ENCODE measurements around the gene TTC3. TPM values are rescaled to one million over a fixed set of nuclear protein-coding genes. Genes with fewer than 3 reads are reported as not detected.

The TTC3 gene
- total and polyA plus RNA-seq, 7 donors = 6.5 to 50.3 (median 25.7) TPM

DNA sequence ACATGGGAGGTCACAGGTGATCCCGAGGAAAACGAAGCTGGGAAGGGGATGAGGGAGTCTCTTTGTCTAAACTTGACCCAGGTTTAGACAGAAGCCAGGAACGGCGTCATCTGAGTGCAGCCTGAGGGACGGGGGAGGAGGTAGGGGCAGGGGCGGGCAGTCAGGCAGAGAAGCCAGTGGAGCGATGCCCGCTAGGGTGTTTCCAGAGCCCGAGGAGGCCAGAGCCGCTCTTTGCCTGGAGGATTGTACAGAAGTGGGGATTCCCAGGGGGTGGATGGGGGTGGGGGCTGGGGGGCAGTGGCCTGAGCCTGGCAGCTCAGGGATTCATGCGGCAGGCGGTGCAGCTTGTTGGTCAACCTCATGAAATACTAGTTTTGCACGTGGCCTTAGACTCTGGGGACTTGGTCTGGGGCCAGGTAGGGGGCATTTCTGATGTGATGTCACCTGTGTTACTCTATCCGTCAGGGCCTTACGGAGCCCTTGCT, 135.7 kb downstream of the TTC3 start:
- Histone ChIP-seq H3K4me3 (peak overlapping the region; percentile 58), H3K36me3 (ENCODE audit: insufficient read depth in 1 of 2, low read depth in 1 of 2) (no peaks in the 10 kb centered on the region), H3K4me1 (peaks cover 13% of the 10 kb centered on the region), H3K27me3 (ENCODE audit: insufficient read depth in 3 of 3, low read length in 2 of 3) (no peaks in the 10 kb centered on the region), H3K27ac (peak overlapping the region; percentile 94), H3K9me3 (no peaks in the 10 kb centered on the region)
- TF ChIP-seq, protein P1, sequence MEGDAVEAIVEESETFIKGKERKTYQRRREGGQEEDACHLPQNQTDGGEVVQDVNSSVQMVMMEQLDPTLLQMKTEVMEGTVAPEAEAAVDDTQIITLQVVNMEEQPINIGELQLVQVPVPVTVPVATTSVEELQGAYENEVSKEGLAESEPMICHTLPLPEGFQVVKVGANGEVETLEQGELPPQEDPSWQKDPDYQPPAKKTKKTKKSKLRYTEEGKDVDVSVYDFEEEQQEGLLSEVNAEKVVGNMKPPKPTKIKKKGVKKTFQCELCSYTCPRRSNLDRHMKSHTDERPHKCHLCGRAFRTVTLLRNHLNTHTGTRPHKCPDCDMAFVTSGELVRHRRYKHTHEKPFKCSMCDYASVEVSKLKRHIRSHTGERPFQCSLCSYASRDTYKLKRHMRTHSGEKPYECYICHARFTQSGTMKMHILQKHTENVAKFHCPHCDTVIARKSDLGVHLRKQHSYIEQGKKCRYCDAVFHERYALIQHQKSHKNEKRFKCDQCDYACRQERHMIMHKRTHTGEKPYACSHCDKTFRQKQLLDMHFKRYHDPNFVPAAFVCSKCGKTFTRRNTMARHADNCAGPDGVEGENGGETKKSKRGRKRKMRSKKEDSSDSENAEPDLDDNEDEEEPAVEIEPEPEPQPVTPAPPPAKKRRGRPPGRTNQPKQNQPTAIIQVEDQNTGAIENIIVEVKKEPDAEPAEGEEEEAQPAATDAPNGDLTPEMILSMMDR (IDR thresholded peaks at IDR 0.05) = no peak
- no peak for DNase-seq
- 25 to 51% (median 32%) methylated on average over 15 of the region's 15 CpGs for WGBS, 3 donors
- peak in 3 of 4 donors; percentile 1 to 31 (median 20) for ATAC-seq
- intact Hi-C loops (cut with DNase I) = loop anchor here in 1 of 2 donors (5.0 kb wide), 1 partner anchor 36 kb away; no protein-coding TSS in a partner anchor

- Histone ChIP-seq H3K9me3 (no peaks in the 10 kb centered on the region), H3K4me1 (peaks cover 13% of the 10 kb centered on the region), H3K27ac (no peak overlapping the region), H3K36me3 (ENCODE audit: insufficient read depth in 1 of 2, low read depth in 1 of 2) (no peaks in the 10 kb centered on the region), H3K27me3 (ENCODE audit: insufficient read depth in 3 of 3, low read length in 2 of 3) (no peaks in the 10 kb centered on the region), H3K4me3 (no peak overlapping the region)
- TF ChIP-seq, protein P1 (IDR thresholded peaks at IDR 0.05) = no peak
- ATAC-seq (no peak), DNase-seq (no peak)
- 75 to 88% (median 82%) methylated on average over 7 of the region's 7 CpGs for WGBS, 3 donors
- intact Hi-C loops (cut with DNase I) = no loop called here
These were observed 137.1 kb downstream of the TTC3 start for GRCh38 chr21:37210130-37210529.

- Histone ChIP-seq H3K4me1 (peaks cover 11% of the 10 kb centered on the region), H3K27me3 (ENCODE audit: insufficient read depth in 3 of 3, low read length in 2 of 3) (no peaks in the 10 kb centered on the region), H3K4me3 (no peak overlapping the region), H3K36me3 (ENCODE audit: insufficient read depth in 1 of 2, low read depth in 1 of 2) (no peaks in the 10 kb centered on the region), H3K9me3 (no peaks in the 10 kb centered on the region), H3K27ac (no peak overlapping the region)
- no peak for DNase-seq
- ATAC-seq = no peak
- TF ChIP-seq, protein P1 (IDR thresholded peaks at IDR 0.05) = no peak
- WGBS, 3 donors = 97 to 100% (median 100%) methylated on average over 1 of the region's 1 CpG
- intact Hi-C loops (cut with DNase I) = no loop called here
These were observed 137.7 kb downstream of the TTC3 start for GRCh38 chr21:37210799-37211198.

DNA sequence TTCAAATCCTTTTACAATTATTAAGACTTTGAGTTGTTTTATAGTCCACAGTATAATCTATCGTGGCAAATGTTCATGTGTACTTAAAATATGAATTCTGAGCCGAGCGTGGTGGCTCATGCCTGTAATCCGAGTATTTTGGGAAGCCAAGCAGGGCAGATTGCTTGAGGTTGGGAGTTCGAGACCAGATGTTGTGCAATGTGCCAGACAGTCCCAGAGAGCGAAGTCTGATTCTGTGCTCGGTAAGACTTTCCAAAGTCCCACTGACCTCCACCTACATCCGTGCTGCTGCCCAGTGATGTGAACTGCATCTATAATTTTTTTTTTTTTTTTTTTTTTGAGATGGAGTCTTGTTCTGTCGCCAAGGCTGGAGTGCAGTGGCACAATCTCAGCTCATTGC, 141.9 kb downstream of the TTC3 start:
- DNase-seq (no peak), ATAC-seq (peak in 1 of 4 donors; percentile 20)
- peaks cover 3% of the 10 kb centered on the region for H3K4me1 ChIP-seq
- no peak overlapping the region for H3K4me3 ChIP-seq
- 67 to 82% (median 71%) methylated on average over 9 of the region's 9 CpGs for WGBS, 3 donors
- H3K27ac ChIP-seq = no peak overlapping the region
- H3K9me3 ChIP-seq = no peaks in the 10 kb centered on the region
- H3K36me3 ChIP-seq (ENCODE audit: insufficient read depth in 1 of 2, low read depth in 1 of 2) = no peaks in the 10 kb centered on the region
- intact Hi-C loops (cut with DNase I) = no loop called here
- no peaks in the 10 kb centered on the region for H3K27me3 ChIP-seq (ENCODE audit: insufficient read depth in 3 of 3, low read length in 2 of 3)
- TF ChIP-seq, protein P1 (IDR thresholded peaks at IDR 0.05) = no peak

Data from psoas muscle (tissue), 8 donors.